ENCODE data around the gene KLHL22.
A peak's percentile ranks its signal among the peaks of the same experiment; 100 is the strongest.
"Not testable (repeated sequence)": the region's sequence is repeated elsewhere in the genome, so short reads cannot be mapped to it uniquely, and the experiment has no call there.

KLHL22 gene

DNA sequence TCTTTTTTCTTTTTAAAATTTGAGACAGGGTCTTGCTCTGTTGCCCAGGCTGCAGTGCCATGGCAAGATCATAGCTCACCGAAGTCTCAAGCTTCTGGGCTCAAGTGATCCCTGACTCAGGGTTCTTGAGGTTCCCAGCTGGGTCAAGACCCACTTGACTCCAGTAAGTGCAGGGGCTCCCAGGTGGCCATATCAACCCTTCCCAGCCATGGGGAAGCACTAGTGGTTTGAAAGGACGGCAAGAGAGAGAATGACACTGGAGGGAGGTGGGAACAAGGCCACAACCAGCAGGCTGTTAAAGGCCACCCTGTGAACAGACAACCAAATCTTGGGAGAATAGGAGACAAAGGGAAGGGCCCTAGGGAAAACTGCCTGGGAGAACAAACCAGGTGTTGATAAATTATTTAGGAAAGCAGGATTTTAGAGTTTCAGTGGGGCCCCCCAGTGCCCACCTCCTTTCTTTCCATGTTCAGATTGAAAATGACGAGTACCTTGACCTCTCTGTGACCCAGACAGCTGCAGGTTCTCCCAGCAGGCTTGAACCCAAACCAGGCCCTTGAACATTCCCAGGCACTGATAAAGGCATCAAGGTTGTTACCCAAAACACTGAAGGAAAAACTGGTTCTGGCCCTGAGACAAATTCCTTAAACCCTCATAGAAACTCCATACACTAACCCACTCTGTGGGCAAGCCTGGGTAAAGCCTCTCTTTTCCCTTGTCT is 28.8 kb downstream of the KLHL22 start:
- DNase-seq, result no peak

- DNase-seq, result no peak
Measured at GRCh38 chr22:20465759-20466077, 29.9 kb downstream of the KLHL22 start.

DNA sequence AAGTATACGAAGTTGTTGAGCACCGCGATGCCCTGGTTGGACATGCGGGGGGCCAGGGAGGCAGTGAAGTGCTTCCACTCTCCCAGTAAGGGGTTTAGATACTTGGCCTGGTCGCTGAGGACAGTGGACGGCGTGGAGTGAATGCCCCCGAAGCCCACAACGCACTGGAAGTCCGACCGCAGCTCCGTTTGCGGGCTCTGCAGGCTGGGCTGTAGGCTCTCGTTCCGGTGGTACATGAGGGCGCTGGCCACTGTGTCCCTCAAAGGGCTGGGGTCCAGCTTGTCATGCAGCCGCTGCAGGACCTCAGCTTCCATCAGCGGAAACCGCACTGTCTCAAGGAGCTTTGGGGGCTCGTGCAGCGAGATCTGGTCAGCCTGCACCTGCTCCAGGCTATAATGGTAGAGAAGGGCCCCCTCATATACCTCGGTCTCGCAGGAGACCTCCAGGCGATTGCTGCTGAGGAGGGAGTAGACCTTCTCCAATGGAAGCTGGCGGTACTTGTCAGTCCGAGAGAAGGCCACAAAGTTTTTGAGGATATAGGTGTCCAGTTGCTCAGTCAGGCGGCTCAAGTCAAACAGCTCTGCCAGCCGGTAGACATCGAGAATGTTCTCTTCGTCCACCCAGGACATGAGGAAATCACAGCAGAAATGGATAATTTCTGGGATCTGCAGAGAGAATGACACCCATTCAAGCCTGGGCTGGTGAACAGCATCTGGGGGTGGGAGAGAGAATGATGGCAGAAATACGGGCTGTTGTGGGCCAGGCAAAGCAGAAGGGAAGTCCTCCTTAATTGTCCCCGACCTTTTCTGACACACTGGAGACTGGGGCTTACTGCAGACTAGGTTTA is 30.5 kb downstream of the KLHL22 start:
- DNase-seq, result no peak

GRCh38 chr22:20464096-20464614 is 31.4 kb downstream of the KLHL22 start:
- DNase-seq, result no peak

DNA sequence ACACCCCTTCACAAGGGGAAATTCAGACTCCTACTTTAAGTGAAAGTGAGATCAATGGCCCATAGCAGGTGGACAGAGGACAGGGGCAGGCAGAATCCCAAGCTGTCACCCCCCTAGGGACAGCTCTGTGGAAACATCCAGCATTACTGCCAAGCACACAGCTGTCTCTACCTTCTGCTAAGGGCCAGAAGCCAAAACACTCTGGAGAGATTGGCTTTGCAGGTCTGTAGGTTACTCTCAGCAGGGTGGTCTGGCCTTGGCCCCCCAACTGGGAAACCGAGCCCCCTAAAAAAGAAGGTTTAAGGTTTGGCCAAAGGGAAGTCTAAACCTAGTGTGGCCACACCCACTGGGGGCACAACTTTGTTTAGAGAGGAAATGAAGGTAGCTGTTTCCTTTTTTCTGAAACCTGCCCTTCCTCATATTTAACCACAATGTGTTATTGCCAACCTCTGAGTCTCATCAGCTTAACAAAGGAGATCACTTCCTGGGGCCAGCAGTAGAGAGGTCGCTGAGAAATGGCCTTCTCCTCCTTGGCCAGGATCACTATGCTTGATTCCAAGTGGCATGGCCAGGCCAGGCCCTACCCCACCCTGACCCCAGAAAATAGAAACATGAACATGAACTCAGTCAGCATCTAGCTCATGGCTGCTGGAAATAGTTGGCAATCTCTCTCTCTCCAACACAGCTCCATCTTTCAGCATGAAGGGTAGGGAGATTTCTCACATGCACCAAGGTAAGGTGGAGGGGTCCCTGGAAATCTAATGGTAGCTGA is 32.1 kb downstream of the KLHL22 start:
- no peak for DNase-seq

DNA sequence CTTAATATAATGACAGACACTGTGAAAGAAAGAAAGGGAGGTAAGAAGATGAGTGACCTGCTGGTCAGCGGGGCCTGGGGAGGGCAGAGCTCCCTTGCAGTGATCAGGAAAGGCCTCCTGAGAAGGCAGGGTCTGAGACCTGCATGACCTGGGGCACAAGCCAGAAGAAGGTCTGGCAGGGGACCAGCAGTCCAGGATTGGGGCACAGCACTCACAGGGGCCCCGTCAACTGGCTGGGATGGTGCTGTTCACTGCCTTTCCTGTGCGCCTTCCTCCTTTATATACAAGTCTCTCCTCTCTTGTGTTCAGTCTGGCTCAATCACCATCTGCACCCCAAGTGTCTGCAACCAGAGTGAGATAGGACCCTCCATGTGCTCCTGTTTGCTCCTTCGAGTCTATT is 35.7 kb downstream of the KLHL22 start:
- no peak for DNase-seq

GRCh38 chr22:20459152-20459542 is 36.4 kb downstream of the KLHL22 start:
- no peak for DNase-seq

GRCh38 chr22:20458530-20459151 is 37.0 kb downstream of the KLHL22 start:
- DNase-seq, result no peak

GRCh38 chr22:20457506-20458240 is 37.9 kb downstream of the KLHL22 start:
- no peak for DNase-seq

DNA sequence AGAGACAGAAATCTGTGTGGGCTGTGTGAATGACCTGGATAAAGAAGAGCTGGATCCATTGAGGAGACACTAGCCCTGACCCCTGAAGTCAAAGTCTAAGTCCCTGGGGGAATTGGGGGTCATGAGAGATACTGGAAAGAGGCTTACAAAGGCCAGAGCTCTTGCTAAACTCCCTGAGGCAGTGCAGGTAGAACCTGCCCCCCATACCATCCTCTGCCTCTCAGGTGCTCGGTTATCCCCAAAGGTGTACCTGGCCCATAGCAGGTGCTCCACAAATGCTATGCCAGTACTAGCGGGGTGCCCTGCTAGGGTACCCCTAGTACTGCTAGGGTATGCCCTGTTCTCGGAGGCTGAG is 38.9 kb downstream of the KLHL22 start:
- no peak for DNase-seq

DNA sequence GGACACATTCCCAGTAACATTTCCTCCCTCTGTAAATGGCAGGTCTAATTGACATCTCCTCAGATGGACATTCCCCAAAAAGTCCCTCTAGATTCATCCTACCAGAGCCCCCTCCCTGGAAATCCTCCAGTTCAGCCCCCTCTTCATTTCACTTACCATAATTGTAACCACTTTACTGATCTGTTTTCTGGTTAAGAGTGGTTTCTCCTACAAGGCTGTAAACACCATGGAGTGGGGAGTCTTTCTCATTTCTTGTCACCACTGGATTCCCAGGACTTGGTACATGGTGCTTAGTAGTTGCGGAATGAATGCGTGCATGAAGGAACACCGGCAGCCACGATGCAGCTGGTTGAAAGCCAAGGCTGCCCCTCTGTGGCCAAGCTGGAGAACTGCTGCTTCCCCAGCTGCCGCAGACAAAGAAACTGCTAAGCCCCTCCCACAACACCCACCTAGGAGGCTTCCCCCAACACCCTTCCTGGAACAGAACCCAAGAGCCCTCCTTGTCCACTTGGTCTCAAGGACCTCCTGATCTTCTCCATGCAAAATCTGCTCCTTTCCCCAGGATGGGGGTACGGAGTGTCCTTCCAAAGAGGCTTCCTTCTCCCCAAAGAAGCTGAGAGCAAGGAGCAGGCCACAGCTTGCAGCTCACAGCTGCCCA is 39.4 kb downstream of the KLHL22 start:
- peak; percentile 70 for DNase-seq

DNA sequence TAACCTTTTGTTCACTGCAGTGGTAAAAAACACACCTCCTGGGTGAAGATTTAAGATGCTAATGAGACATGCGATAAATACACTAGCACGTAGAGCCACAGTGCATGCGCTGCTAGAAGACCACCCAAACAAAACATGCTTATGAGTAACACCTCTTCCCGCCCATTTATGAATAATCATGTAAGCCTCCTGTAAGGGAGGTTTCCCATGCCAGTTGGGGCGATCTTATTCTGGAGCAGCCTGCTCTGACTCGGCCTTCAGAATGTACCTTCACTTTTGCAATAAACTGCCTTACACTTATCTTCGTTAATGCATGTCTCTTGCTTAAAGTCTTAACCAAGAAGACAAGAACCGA is 39.9 kb downstream of the KLHL22 start:
- no peak for DNase-seq

DNA sequence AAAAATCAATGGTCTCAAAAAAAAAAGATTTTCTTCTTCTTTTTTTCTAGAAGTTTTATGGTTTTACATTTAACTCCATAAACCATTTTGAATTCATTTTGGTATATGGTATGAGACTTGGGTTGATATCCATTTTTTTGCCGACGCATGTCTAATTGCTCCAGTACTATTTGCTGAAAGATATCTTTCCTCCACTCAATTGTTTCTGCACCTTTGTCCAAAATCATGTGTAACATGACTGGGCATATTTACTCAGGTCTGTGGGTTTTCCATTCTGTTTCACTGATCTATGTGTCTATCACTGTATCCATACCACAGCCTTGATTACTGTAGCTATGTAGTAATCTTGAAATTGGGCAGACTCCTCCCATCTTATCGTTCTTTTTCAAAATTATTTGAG is 42.4 kb downstream of the KLHL22 start:
- DNase-seq, result no peak

DNA sequence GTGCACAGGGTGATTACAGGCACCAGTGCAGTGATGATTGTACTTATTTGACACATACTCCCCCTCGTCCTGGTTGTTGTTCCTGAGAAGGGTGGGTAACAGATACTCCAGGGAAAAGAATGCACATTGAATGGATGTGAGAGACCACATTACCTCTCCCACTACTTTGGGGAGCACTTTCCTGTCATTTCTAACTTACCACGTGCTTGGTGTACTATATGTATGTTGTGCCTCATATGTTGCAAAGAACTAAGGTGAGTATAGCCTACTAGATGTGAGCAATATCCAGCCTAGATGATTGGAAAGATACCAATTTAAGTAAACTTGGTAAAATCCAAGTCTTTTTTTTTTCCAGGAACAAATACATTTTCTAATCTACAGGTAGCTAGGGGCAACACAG is 43.7 kb downstream of the KLHL22 start:
- DNase-seq, result no peak

DNA sequence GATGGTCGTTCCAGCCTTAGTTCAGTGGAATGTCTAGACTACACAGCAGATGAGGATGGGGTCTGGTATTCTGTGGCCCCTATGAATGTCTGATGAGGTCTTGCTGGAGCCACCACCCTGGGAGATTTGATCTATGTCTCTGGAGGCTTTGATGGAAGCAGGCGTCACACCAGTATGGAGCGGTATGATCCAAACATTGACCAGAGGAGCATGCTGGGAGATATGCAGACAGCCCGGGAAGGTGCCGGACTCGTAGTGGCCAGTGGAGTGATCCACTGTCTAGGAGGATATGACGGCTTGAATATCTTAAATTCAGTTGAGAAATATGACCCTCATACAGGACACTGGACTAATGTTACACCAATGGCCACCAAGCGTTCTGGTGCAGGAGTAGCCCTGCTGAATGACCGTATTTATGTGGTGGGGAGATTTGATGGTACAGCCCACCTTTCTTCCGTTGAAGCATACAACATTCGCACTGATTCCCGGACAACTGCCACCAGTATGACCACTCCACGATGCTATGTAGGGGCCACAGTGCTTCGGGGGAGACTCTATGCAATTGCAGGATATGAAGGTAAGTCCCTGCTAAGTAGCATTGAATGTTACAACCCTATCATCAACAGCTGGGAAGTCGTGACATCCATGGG is 44.3 kb downstream of the KLHL22 start:
- not testable (repeated sequence) for DNase-seq

DNA sequence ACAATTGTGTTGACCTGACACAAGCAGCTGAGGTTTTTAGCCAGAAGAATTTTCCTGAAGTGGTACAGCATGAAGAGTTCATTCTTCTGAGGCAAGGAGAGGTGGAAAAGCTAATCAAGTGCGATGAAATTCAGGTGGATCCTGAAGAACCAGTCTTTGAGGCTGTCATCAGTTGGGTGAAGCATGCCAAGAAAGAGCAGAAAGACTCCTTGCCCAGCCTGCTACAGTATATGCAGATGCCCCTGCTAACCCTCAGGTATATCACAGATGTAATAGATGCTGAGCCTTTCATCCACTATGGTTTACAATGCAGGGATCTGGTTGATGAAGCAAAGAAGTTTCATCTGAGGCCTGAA is 45.1 kb downstream of the KLHL22 start:
- DNase-seq, result no peak

DNA sequence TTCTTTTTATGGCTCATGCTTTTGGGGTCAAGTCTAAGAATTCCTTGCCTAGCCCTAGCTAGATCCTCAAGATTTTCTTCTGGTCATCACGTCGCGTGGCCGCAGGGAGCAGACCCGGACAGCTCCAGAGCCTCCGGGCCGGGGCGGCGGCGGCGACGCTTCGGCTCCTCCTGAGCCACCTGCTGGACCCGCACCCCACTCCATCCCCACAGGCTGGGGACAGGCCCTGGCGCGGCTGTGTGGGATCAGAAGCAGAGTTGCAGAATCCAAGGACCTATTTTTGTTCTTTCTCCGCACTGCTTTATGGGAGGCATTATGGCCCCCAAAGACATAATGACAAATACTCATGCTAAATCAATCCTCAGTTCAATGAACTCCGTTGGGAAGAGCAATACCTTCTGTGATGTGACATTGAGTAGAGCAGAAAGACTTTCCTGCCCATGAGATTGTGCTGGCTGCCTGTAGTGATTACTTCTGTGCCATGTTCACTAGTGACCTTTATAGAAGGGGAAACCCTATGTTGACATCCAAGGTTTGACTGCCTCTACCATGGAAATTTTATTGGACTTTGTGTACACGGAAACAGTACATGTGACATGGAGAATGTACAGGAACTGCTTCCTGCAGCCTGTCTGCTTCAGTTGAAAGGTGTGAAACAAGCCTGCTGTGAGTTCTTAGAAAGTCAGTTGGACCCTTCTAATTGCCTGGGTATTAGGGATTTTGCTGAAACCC is 45.6 kb downstream of the KLHL22 start:
- no peak for DNase-seq

DNA sequence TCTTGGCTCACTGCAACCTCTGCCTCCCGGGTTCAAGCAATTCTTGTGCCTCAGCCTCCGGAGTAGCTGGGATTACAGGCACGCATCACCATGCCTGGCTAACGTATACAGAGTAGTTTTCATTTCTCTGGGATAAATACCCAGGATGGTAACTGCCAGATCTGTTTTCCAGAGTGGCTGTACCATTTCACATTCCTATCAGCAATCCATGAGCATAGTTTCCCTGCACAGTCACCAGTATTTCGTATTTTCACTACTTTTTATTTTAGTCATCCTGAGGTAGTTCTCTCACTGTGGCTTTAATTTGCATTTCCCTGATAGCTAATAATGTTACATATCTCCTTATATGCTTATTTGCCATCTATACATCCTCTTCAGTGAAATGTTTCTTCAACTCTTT is 47.0 kb downstream of the KLHL22 start:
- DNase-seq, result no peak

DNA sequence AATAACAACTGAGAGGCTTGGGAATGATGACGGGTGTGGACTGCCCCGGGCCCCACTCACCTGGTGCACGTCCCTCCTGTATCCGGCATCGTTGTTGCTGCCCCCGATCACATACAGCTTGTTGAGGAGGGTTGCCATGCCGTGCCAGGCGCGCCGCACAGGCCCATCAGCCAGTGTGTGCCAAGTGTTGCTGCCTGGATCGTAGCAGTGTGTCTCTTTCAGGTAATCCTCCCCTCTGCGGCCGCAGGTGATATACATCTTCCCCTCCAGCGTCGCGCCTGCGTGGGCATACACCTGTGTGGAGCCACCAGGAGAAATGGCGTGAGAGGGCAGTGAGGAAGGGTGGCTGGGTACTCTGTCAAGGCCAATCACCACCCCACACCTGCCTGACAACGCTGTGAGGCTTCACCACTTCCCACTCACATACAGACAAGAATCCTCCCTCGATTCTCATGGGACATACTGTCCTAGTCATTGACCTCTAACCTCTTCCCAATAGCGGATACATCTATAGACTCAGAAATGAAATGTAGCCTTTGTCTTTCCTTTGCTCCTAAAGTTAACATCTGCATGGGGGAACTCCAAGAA is 49.1 kb downstream of the KLHL22 start:
- no peak for DNase-seq

DNA sequence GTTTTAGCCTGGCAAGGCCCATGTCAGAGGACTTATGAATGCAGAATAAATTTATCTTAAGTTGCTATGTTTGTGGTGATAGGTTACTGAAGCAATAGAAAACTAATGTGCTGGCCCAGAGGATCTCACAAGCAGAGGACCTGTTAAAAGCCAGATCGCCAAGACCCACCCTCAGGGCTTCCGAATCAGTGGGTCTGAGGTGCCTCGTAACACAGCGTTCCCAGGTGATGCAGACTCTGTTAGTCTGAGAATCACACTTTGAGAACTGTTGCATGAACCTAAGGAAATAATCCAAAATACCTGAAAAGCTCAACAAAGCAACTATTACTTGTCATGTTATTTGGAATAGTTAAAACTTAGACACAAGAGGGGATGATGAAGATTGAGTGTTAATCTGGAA is 51.3 kb downstream of the KLHL22 start:
- DNase-seq, result no peak

Measured in NCI-H1092 treated with DMSO at 0.1 percent for 48 hours (cell line).